Ishikawa (cell line): ENCODE data around the gene CEND1.

Experiments
- CREB1 ChIP-seq: IDR thresholded peaks from 2 replicates; pipeline ENCODE4 v1.6.1; 2012; ENCODE audit warnings: low read depth
- EGR1 ChIP-seq: IDR thresholded peaks from 2 replicates; pipeline ENCODE4 v1.6.1; 2012
- FOXM1 ChIP-seq: IDR thresholded peaks from 2 replicates; pipeline ENCODE4 v1.6.1; 2012; ENCODE audit warnings: low read depth, borderline replicate concordance
- TAF1 ChIP-seq: IDR thresholded peaks from 2 replicates; pipeline ENCODE4 v1.6.1; 2012; ENCODE audit warnings: low read depth, mild to moderate bottlenecking
- YY1 ChIP-seq: IDR thresholded peaks from 2 replicates; pipeline ENCODE4 v1.6.1; 2012; ENCODE audit warnings: low read depth
- TF ChIP-seq, protein P1 (sequence below): IDR thresholded peaks from 2 replicates; pipeline ENCODE4 v1.6.1; 2012
- TF ChIP-seq, protein P2 (sequence below): IDR thresholded peaks from 2 replicates; pipeline ENCODE4 v1.6.1; 2012

DNA sequence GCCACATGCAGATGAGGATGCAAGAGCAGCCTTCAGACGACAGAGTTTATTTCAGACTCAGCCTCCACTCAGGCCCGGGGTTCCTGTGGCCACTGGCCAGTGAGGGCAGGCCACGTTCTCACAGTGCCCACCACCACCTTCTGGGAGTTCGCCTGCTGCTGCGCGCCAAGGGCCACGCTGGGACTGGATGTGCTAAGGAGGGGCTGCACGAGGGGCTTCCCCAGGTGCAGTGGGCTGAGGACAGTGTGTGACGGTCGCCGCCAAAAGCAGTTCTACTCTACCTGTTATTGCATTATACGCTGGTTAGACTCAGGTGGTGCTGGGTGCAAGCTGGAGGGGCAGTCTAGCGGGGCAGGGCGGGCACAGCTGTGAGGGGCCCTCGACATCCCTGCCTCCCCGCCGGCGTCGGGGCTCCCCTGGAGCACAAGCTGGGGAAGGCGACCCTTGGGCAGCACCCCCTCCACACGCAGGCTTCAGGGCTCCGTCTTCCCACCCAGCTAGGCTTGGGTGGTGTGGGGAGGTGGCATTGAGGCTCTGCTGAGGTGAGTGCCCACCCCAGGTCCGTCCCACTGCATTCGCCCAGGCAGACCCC lies 2.7 kb downstream of the CEND1 start:
- TF ChIP-seq CREB1 (no peak), YY1 (no peak), TAF1 (no peak), EGR1 (no peak), FOXM1 (no peak)
- TF ChIP-seq, protein P1, sequence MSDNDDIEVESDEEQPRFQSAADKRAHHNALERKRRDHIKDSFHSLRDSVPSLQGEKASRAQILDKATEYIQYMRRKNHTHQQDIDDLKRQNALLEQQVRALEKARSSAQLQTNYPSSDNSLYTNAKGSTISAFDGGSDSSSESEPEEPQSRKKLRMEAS = no peak
- TF ChIP-seq, protein P2, sequence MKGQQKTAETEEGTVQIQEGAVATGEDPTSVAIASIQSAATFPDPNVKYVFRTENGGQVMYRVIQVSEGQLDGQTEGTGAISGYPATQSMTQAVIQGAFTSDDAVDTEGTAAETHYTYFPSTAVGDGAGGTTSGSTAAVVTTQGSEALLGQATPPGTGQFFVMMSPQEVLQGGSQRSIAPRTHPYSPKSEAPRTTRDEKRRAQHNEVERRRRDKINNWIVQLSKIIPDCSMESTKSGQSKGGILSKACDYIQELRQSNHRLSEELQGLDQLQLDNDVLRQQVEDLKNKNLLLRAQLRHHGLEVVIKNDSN = no peak
